Smooth muscle cell (in vitro differentiated cells): ENCODE data around the gene PINLYP. TPM values are rescaled to one million over a fixed set of nuclear protein-coding genes. Genes with fewer than 3 reads are reported as not detected.

Source experiments
- DNase-seq: peaks from one replicate; lab custom pipeline; 2025; ENCODE audit not compliant: unreplicated experiment; lab: John Stamatoyannopoulos, UW
- H2AFZ ChIP-seq: fragments of 200-600 bp; sonication (generic); 2 replicates; pipeline ENCODE4 v1.6.0; 2016; ENCODE audit warnings: antibody characterized with exemption, low read depth, mild to moderate bottlenecking
- H3F3A ChIP-seq: fragments of 200-600 bp; sonication (generic); 2 replicates; pipeline ENCODE4 v1.6.0; 2017; ENCODE audit warnings: antibody characterized with exemption, low read depth
- H3K27ac ChIP-seq: fragments of 200-600 bp; sonication (generic); 2 replicates; pipeline ENCODE4 v1.5.1; 2016; ENCODE audit warnings: low read depth, mild to moderate bottlenecking
- H3K27me3 ChIP-seq: fragments of 200-600 bp; sonication (generic); 2 replicates; pipeline ENCODE4 v1.6.1; 2016; ENCODE audit warnings: low read depth, mild to moderate bottlenecking
- H3K36me3 ChIP-seq: fragments of 200-600 bp; sonication (generic); 2 replicates; pipeline ENCODE4 v1.5.1; 2016; ENCODE audit warnings: low read depth
- H3K4me1 ChIP-seq: fragments of 200-600 bp; sonication (generic); 2 replicates; pipeline ENCODE4 v1.5.1; 2016; ENCODE audit warnings: low read depth
- H3K4me2 ChIP-seq: fragments of 200-600 bp; sonication (generic); 2 replicates; pipeline ENCODE4 v1.6.0; 2016; ENCODE audit warnings: mild to moderate bottlenecking
- H3K4me3 ChIP-seq: fragments of 200-600 bp; sonication (generic); 2 replicates; pipeline ENCODE4 v1.5.1; 2016; ENCODE audit warnings: mild to moderate bottlenecking
- H3K79me2 ChIP-seq: fragments of 200-600 bp; sonication (generic); 2 replicates; pipeline ENCODE4 v1.6.0; 2016; ENCODE audit warnings: low read depth, mild to moderate bottlenecking
- H3K9ac ChIP-seq: fragments of 200-600 bp; sonication (generic); 2 replicates; pipeline ENCODE4 v1.6.0; 2016; ENCODE audit warnings: low read depth
- H3K9me3 ChIP-seq: fragments of 200-600 bp; sonication (generic); replicated peaks from 2 replicates; pipeline ENCODE4 v1.5.1; 2016; ENCODE audit warnings: low read depth
- H4K20me1 ChIP-seq: fragments of 200-600 bp; sonication (generic); 2 replicates; pipeline ENCODE4 v1.6.0; 2016; ENCODE audit warnings: low read depth
- CTCF ChIP-seq: fragments of 200-600 bp; sonication (generic); IDR thresholded peaks from 2 replicates; pipeline ENCODE4 v1.5.1; 2017; ENCODE audit warnings: borderline replicate concordance, mild to moderate bottlenecking, antibody characterized with exemption; ENCODE audit not compliant: insufficient read depth, poor library complexity, severe bottlenecking
- WGBS: methylation state at CpG from one replicate; pipeline ENCODE4 v1.1.7; 2016; ENCODE audit warnings: low lambda C conversion rate; 5-methylcytosine and 5-hydroxymethylcytosine counted together
- polyA plus RNA-seq: library from polyadenylated mRNA; unstranded; fragments of >200 nt; fragmentation: Nextera tagmentation; extraction: Ambion mirVana; gene quantifications from 2 replicates; pipeline ENCODE4 v1.2.1, GENCODE V29; 2016
- total RNA-seq: library from RNA; depleted of rRNA; stranded (reverse); fragments of >200 nt; gene quantifications from 2 replicates; pipeline ENCODE4 v1.2.3, GENCODE V29; 2014

The PINLYP gene
- total and polyA plus RNA-seq, 2 experiments from 2014 or later = 1.7 to 2.2 TPM

- Histone ChIP-seq H3K4me2 (no peak overlapping the region), H3F3A (no peaks in the 10 kb centered on the region), H3K27me3 (no peaks in the 10 kb centered on the region), H3K36me3 (no peaks in the 10 kb centered on the region), H3K4me1 (no peaks in the 10 kb centered on the region), H3K4me3 (no peak overlapping the region), H3K79me2 (no peaks in the 10 kb centered on the region), H3K27ac (no peak overlapping the region), H4K20me1 (no peaks in the 10 kb centered on the region), H2AFZ (no peak overlapping the region), H3K9me3 (no peaks in the 10 kb centered on the region), H3K9ac (no peak overlapping the region)
- 99% methylated on average over 2 of the region's 2 CpGs for WGBS
- no peak for DNase-seq
- TF ChIP-seq CTCF = no peak
Observed at GRCh38 chr19:43548706-43549105, 26.9 kb upstream of the PINLYP start.

GRCh38 chr19:43551399-43552197 lies 24.0 kb upstream of the PINLYP start:
- Histone ChIP-seq H2AFZ (no peak overlapping the region), H3K9ac (no peak overlapping the region), H3K79me2 (no peaks in the 10 kb centered on the region), H3F3A (no peaks in the 10 kb centered on the region), H3K36me3 (no peaks in the 10 kb centered on the region), H3K4me2 (no peak overlapping the region), H3K4me3 (no peak overlapping the region), H4K20me1 (no peaks in the 10 kb centered on the region), H3K9me3 (no peaks in the 10 kb centered on the region), H3K4me1 (no peaks in the 10 kb centered on the region), H3K27ac (no peak overlapping the region), H3K27me3 (no peaks in the 10 kb centered on the region)
- 93% methylated on average over 23 of the region's 23 CpGs for WGBS
- no peak for DNase-seq
- no peak for TF ChIP-seq CTCF

GRCh38 chr19:43552198-43552450 lies 23.5 kb upstream of the PINLYP start:
- Histone ChIP-seq H3K9ac (no peak overlapping the region), H3K4me3 (no peak overlapping the region), H3K36me3 (no peaks in the 10 kb centered on the region), H2AFZ (no peak overlapping the region), H3K4me1 (no peaks in the 10 kb centered on the region), H3F3A (no peaks in the 10 kb centered on the region), H3K4me2 (no peak overlapping the region), H3K27me3 (no peaks in the 10 kb centered on the region), H4K20me1 (no peaks in the 10 kb centered on the region), H3K27ac (no peak overlapping the region), H3K79me2 (no peaks in the 10 kb centered on the region), H3K9me3 (no peaks in the 10 kb centered on the region)
- no peak for TF ChIP-seq CTCF
- DNase-seq = no peak
- WGBS = 97% methylated on average over 3 of the region's 3 CpGs

GRCh38 chr19:43552616-43553015 lies 23.0 kb upstream of the PINLYP start:
- no peaks in the 10 kb centered on the region for H3K4me1 ChIP-seq
- no peak overlapping the region for H3K9ac ChIP-seq
- H2AFZ ChIP-seq = no peak overlapping the region
- no peak overlapping the region for H3K4me3 ChIP-seq
- no peaks in the 10 kb centered on the region for H3F3A ChIP-seq
- no peaks in the 10 kb centered on the region for H3K27me3 ChIP-seq
- no peaks in the 10 kb centered on the region for H4K20me1 ChIP-seq
- TF ChIP-seq CTCF = no peak
- H3K4me2 ChIP-seq = no peak overlapping the region
- no peak for DNase-seq
- H3K9me3 ChIP-seq = no peaks in the 10 kb centered on the region
- no peak overlapping the region for H3K27ac ChIP-seq
- H3K36me3 ChIP-seq = no peaks in the 10 kb centered on the region
- no peaks in the 10 kb centered on the region for H3K79me2 ChIP-seq
- WGBS = 94% methylated on average over 2 of the region's 3 CpGs
